Measurements from ENCODE around the gene AFG1L.
"Not testable (repeated sequence)": the region's sequence is repeated elsewhere in the genome, so short reads cannot be mapped to it uniquely, and the experiment has no call there.

The AFG1L gene

GRCh38 chr6:108294727-108295625, at the start of gene AFG1L:
Gene AFG1L, plus strand, starts transcription at chr6:108295054. Its CDS starts 26 bp downstream, at chr6:108295080.
- Histone ChIP-seq H3K9ac (ENCODE audit: low read length in 2 of 2) (peak within 1 kb of the TSS; percentile 74 to 94), H3K27me3 (ENCODE audit: control insufficient read depth in 1 of 2, insufficient read depth in 2 of 2, low read length in 2 of 2) (no peaks in the 10 kb centered on the region), H3K27ac (ENCODE audit: low read length) (peak within 1 kb of the TSS; percentile 84)

GRCh38 chr6:108245095-108245494, 49.8 kb upstream of the AFG1L start:
- H3K4me3 ChIP-seq (ENCODE audit: low read length in 2 of 2); H3K27ac ChIP-seq (ENCODE audit: low read length); H3K4me1 ChIP-seq (ENCODE audit: control insufficient read depth, insufficient read depth, low read length); H3K27me3 ChIP-seq (ENCODE audit: control insufficient read depth in 1 of 2, insufficient read depth in 2 of 2, low read length in 2 of 2); H3K9me3 ChIP-seq (ENCODE audit: control insufficient read depth in 2 of 2, low read length in 2 of 2); H3K36me3 ChIP-seq (ENCODE audit: control insufficient read depth in 2 of 2, insufficient read depth in 2 of 2, low read length in 2 of 2); H3K9ac ChIP-seq (ENCODE audit: low read length in 2 of 2): not testable (repeated sequence)

More at GRCh38 chr6:108294727-108295625, at the start of gene AFG1L:
- Histone ChIP-seq H3K4me1 (ENCODE audit: control insufficient read depth, insufficient read depth, low read length) (peaks cover 3% of the 10 kb centered on the region), H3K4me3 (ENCODE audit: low read length in 2 of 2) (peak within 1 kb of the TSS; percentile 89 to 99), H3K9me3 (ENCODE audit: control insufficient read depth in 2 of 2, low read length in 2 of 2) (no peaks in the 10 kb centered on the region), H3K36me3 (ENCODE audit: control insufficient read depth in 2 of 2, insufficient read depth in 2 of 2, low read length in 2 of 2) (no peaks in the 10 kb centered on the region)

GRCh38 chr6:108247965-108248536, 46.8 kb upstream of the AFG1L start:
- no peaks in the 10 kb centered on the region for H3K27me3 ChIP-seq (ENCODE audit: control insufficient read depth in 1 of 2, insufficient read depth in 2 of 2, low read length in 2 of 2)
- H3K36me3 ChIP-seq (ENCODE audit: control insufficient read depth in 2 of 2, insufficient read depth in 2 of 2, low read length in 2 of 2) = no peaks in the 10 kb centered on the region
- no peak overlapping the region for H3K4me3 ChIP-seq (ENCODE audit: low read length in 2 of 2)
- no peaks in the 10 kb centered on the region for H3K9me3 ChIP-seq (ENCODE audit: control insufficient read depth in 2 of 2, low read length in 2 of 2)
- no peak overlapping the region for H3K27ac ChIP-seq (ENCODE audit: low read length)
- H3K9ac ChIP-seq (ENCODE audit: low read length in 2 of 2) = no peak overlapping the region
- H3K4me1 ChIP-seq (ENCODE audit: control insufficient read depth, insufficient read depth, low read length) = no peaks in the 10 kb centered on the region

- Histone ChIP-seq H3K9ac (ENCODE audit: low read length in 2 of 2) (no peak overlapping the region), H3K36me3 (ENCODE audit: control insufficient read depth in 2 of 2, insufficient read depth in 2 of 2, low read length in 2 of 2) (peaks cover 0 to 2% of the 10 kb centered on the region in 2 donors), H3K27ac (ENCODE audit: low read length) (no peak overlapping the region), H3K4me1 (ENCODE audit: control insufficient read depth, insufficient read depth, low read length) (no peaks in the 10 kb centered on the region), H3K4me3 (ENCODE audit: low read length in 2 of 2) (no peak overlapping the region), H3K27me3 (ENCODE audit: control insufficient read depth in 1 of 2, insufficient read depth in 2 of 2, low read length in 2 of 2) (no peaks in the 10 kb centered on the region), H3K9me3 (ENCODE audit: control insufficient read depth in 2 of 2, low read length in 2 of 2) (no peaks in the 10 kb centered on the region)
Observed at GRCh38 chr6:108250240-108250866, 44.5 kb upstream of the AFG1L start.

- no peaks in the 10 kb centered on the region for H3K9me3 ChIP-seq (ENCODE audit: control insufficient read depth in 2 of 2, low read length in 2 of 2)
- no peak overlapping the region for H3K9ac ChIP-seq (ENCODE audit: low read length in 2 of 2)
Observed at GRCh38 chr6:108251252-108251651, 43.6 kb upstream of the AFG1L start.

GRCh38 chr6:108252055-108252454, 42.8 kb upstream of the AFG1L start:
- H3K4me3 ChIP-seq (ENCODE audit: low read length in 2 of 2) = no peak overlapping the region
- no peaks in the 10 kb centered on the region for H3K9me3 ChIP-seq (ENCODE audit: control insufficient read depth in 2 of 2, low read length in 2 of 2)
- peaks cover 0 to 2% of the 10 kb centered on the region in 2 donors for H3K36me3 ChIP-seq (ENCODE audit: control insufficient read depth in 2 of 2, insufficient read depth in 2 of 2, low read length in 2 of 2)
- H3K27me3 ChIP-seq (ENCODE audit: control insufficient read depth in 1 of 2, insufficient read depth in 2 of 2, low read length in 2 of 2) = no peaks in the 10 kb centered on the region
- H3K9ac ChIP-seq (ENCODE audit: low read length in 2 of 2) = no peak overlapping the region
- H3K4me1 ChIP-seq (ENCODE audit: control insufficient read depth, insufficient read depth, low read length) = no peaks in the 10 kb centered on the region
- H3K27ac ChIP-seq (ENCODE audit: low read length) = no peak overlapping the region

More at GRCh38 chr6:108251252-108251651, 43.6 kb upstream of the AFG1L start:
- H3K27ac ChIP-seq (ENCODE audit: low read length) = no peak overlapping the region
- peaks cover 0 to 2% of the 10 kb centered on the region in 2 donors for H3K36me3 ChIP-seq (ENCODE audit: control insufficient read depth in 2 of 2, insufficient read depth in 2 of 2, low read length in 2 of 2)
- no peaks in the 10 kb centered on the region for H3K4me1 ChIP-seq (ENCODE audit: control insufficient read depth, insufficient read depth, low read length)
- H3K4me3 ChIP-seq (ENCODE audit: low read length in 2 of 2) = no peak overlapping the region
- no peaks in the 10 kb centered on the region for H3K27me3 ChIP-seq (ENCODE audit: control insufficient read depth in 1 of 2, insufficient read depth in 2 of 2, low read length in 2 of 2)

- Histone ChIP-seq H3K36me3 (ENCODE audit: control insufficient read depth in 2 of 2, insufficient read depth in 2 of 2, low read length in 2 of 2) (peaks cover 0 to 2% of the 10 kb centered on the region in 2 donors), H3K4me3 (ENCODE audit: low read length in 2 of 2) (no peak overlapping the region), H3K4me1 (ENCODE audit: control insufficient read depth, insufficient read depth, low read length) (no peaks in the 10 kb centered on the region)
Observed at GRCh38 chr6:108253241-108253640, 41.6 kb upstream of the AFG1L start.

GRCh38 chr6:108254433-108255410, 40.1 kb upstream of the AFG1L start:
- H3K27ac ChIP-seq (ENCODE audit: low read length) = no peak overlapping the region
- H3K9me3 ChIP-seq (ENCODE audit: control insufficient read depth in 2 of 2, low read length in 2 of 2) = no peaks in the 10 kb centered on the region
- no peaks in the 10 kb centered on the region for H3K27me3 ChIP-seq (ENCODE audit: control insufficient read depth in 1 of 2, insufficient read depth in 2 of 2, low read length in 2 of 2)
- peaks cover 2% of the 10 kb centered on the region for H3K4me1 ChIP-seq (ENCODE audit: control insufficient read depth, insufficient read depth, low read length)
- H3K36me3 ChIP-seq (ENCODE audit: control insufficient read depth in 2 of 2, insufficient read depth in 2 of 2, low read length in 2 of 2) = peaks cover 0 to 2% of the 10 kb centered on the region in 2 donors
- H3K9ac ChIP-seq (ENCODE audit: low read length in 2 of 2) = no peak overlapping the region
- H3K4me3 ChIP-seq (ENCODE audit: low read length in 2 of 2) = no peak overlapping the region

More at GRCh38 chr6:108253241-108253640, 41.6 kb upstream of the AFG1L start:
- Histone ChIP-seq H3K9ac (ENCODE audit: low read length in 2 of 2) (no peak overlapping the region), H3K27ac (ENCODE audit: low read length) (no peak overlapping the region), H3K27me3 (ENCODE audit: control insufficient read depth in 1 of 2, insufficient read depth in 2 of 2, low read length in 2 of 2) (no peaks in the 10 kb centered on the region), H3K9me3 (ENCODE audit: control insufficient read depth in 2 of 2, low read length in 2 of 2) (no peaks in the 10 kb centered on the region)

GRCh38 chr6:108260126-108260808, 34.6 kb upstream of the AFG1L start:
- H3K4me3 ChIP-seq (ENCODE audit: low read length in 2 of 2) = peak overlapping the region; percentile 89 to 95
- peak overlapping the region; percentile 86 to 91 for H3K9ac ChIP-seq (ENCODE audit: low read length in 2 of 2)
- H3K36me3 ChIP-seq (ENCODE audit: control insufficient read depth in 2 of 2, insufficient read depth in 2 of 2, low read length in 2 of 2) = no peaks in the 10 kb centered on the region
- peaks cover 2% of the 10 kb centered on the region for H3K4me1 ChIP-seq (ENCODE audit: control insufficient read depth, insufficient read depth, low read length)
- H3K27ac ChIP-seq (ENCODE audit: low read length) = peak overlapping the region; percentile 88
- H3K27me3 ChIP-seq (ENCODE audit: control insufficient read depth in 1 of 2, insufficient read depth in 2 of 2, low read length in 2 of 2) = no peaks in the 10 kb centered on the region
- H3K9me3 ChIP-seq (ENCODE audit: control insufficient read depth in 2 of 2, low read length in 2 of 2) = no peaks in the 10 kb centered on the region

All from stomach smooth muscle (tissue), 2 donors.